HG03045 (cell line): ENCODE data around the gene KLHL22.
"Not testable (repeated sequence)": the region's sequence is repeated elsewhere in the genome, so short reads cannot be mapped to it uniquely, and the experiment has no call there.

ENCODE experiments used
- ATAC-seq: cut with Tn5 transposase; IDR thresholded peaks from one replicate; pipeline ENCODE4 v1.9.1; 2021; ENCODE audit warnings: mild to moderate bottlenecking, moderate library complexity; ENCODE audit not compliant: unreplicated experiment

Gene KLHL22

GRCh38 chr22:20525048-20525447, 29.5 kb upstream of the KLHL22 start:
- ATAC-seq, result no peak

- no peak for ATAC-seq
Measured at GRCh38 chr22:20524004-20524481, 28.4 kb upstream of the KLHL22 start.

GRCh38 chr22:20523086-20523983, 27.7 kb upstream of the KLHL22 start:
- ATAC-seq, result no peak

- no peak for ATAC-seq
Measured at GRCh38 chr22:20522134-20523004, 26.8 kb upstream of the KLHL22 start.

- ATAC-seq, result no peak
Measured at GRCh38 chr22:20520093-20520511, 24.5 kb upstream of the KLHL22 start.

- ATAC-seq, result no peak
Measured at GRCh38 chr22:20519558-20519957, 24.0 kb upstream of the KLHL22 start.

- no peak for ATAC-seq
Measured at GRCh38 chr22:20517841-20518592, 22.4 kb upstream of the KLHL22 start.

- no peak for ATAC-seq
Measured at GRCh38 chr22:20517422-20517821, 21.8 kb upstream of the KLHL22 start.

- ATAC-seq, result no peak
Measured at GRCh38 chr22:20516399-20516798, 20.8 kb upstream of the KLHL22 start.

GRCh38 chr22:20514658-20515406, 19.2 kb upstream of the KLHL22 start:
- no peak for ATAC-seq

- no peak for ATAC-seq
Measured at GRCh38 chr22:20511578-20512229, 16.1 kb upstream of the KLHL22 start.

- no peak for ATAC-seq
Measured at GRCh38 chr22:20510811-20511577, 15.4 kb upstream of the KLHL22 start.

- no peak for ATAC-seq
Measured at GRCh38 chr22:20509344-20510047, 13.9 kb upstream of the KLHL22 start.

GRCh38 chr22:20508815-20509271, 13.2 kb upstream of the KLHL22 start:
- no peak for ATAC-seq

- ATAC-seq, result not testable (repeated sequence)
Measured at GRCh38 chr22:20508067-20508755, 12.6 kb upstream of the KLHL22 start.

GRCh38 chr22:20507253-20508066, 11.9 kb upstream of the KLHL22 start, which contains the start of gene MED15:
Gene MED15 (plus strand): TSS chr22:20507610. CDS start chr22:20507679, 69 bp downstream.
- ATAC-seq, result peak; percentile 77
